GM10266 (cell line): ENCODE results near the gene CEP290.

Experiments used
- DNase-seq: peaks from one replicate; pipeline ENCODE4 v3.0.0; 2012; ENCODE audit errors: extremely low spot score
- TF ChIP-seq, protein P1 (sequence below): IDR thresholded peaks from 2 replicates; pipeline ENCODE4 v1.5.1; 2012; ENCODE audit warnings: mild to moderate bottlenecking, low read depth; ENCODE audit not compliant: control insufficient read depth, insufficient read depth; ENCODE audit errors: missing control alignments

Gene CEP290

DNA sequence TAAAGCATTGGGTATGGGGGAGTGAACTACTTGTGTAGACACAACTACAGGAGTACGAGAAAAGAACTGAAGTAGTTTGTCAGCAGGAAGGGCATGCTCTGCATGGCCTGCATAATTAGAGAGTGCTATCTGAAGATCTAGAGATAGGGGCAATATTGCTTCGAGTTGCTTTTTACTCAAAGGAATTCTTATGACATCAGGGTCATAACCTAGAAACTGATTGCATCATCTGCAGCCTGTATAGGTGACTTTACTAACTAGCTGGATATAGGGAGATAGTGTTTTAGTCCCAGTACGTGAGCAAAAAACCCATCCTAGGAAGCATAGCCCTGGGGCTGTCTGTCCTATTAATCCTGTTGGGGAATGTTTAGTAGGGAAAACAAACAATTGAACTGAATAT lies 40.0 kb upstream of the CEP290 start:
- TF ChIP-seq, protein P1, sequence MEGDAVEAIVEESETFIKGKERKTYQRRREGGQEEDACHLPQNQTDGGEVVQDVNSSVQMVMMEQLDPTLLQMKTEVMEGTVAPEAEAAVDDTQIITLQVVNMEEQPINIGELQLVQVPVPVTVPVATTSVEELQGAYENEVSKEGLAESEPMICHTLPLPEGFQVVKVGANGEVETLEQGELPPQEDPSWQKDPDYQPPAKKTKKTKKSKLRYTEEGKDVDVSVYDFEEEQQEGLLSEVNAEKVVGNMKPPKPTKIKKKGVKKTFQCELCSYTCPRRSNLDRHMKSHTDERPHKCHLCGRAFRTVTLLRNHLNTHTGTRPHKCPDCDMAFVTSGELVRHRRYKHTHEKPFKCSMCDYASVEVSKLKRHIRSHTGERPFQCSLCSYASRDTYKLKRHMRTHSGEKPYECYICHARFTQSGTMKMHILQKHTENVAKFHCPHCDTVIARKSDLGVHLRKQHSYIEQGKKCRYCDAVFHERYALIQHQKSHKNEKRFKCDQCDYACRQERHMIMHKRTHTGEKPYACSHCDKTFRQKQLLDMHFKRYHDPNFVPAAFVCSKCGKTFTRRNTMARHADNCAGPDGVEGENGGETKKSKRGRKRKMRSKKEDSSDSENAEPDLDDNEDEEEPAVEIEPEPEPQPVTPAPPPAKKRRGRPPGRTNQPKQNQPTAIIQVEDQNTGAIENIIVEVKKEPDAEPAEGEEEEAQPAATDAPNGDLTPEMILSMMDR = no peak

DNA sequence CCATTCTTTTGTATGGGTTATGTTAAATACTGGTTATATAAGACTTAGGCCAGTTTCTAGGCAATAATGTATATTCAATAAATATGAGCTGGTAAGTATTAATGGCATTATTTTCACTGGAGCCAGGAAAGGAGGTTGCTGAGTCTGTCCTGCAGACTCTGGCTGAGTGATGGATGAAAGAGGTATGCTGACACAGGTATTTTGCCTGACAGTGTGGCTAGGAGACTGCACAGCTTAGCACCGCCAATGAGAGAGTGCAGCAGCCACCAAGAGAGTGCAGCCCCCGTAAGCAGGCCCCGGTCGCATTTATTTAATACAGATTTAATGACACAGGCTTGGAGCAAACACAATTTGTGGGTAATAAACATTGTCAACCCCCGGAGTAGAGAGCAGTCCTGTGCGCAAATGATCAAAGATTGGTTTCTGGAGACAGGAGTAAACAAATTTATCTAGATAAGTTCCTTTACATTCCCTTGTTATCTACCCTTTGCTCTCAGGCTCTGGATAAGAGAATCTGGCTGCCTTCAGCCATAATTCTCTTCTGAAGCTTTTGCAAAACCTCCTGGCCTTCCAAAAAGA lies 37.6 kb upstream of the CEP290 start:
- DNase-seq = no peak
- TF ChIP-seq, protein P1 = no peak

More for the DNA sequence above, 40.0 kb upstream of the CEP290 start:
- DNase-seq = no peak

DNA sequence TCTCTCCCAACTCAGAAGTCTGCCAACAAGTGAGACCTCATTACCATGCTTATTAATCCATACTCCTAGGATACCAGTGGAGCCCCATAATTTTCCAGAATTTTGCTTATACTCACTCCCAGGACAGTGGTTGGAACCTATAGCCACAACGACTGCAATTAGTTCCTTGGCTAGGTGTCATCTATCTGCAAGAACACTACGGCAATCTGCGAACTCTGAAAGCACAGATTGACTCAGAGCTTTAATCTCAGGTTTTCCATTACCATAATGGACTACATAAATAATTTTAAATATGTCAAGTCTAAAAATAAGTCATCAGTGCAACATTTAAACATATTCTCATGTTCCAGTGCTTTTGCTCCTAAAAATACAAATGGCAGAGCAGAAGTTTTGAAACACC lies 33.7 kb upstream of the CEP290 start:
- TF ChIP-seq, protein P1 = no peak
- DNase-seq = no peak

DNA sequence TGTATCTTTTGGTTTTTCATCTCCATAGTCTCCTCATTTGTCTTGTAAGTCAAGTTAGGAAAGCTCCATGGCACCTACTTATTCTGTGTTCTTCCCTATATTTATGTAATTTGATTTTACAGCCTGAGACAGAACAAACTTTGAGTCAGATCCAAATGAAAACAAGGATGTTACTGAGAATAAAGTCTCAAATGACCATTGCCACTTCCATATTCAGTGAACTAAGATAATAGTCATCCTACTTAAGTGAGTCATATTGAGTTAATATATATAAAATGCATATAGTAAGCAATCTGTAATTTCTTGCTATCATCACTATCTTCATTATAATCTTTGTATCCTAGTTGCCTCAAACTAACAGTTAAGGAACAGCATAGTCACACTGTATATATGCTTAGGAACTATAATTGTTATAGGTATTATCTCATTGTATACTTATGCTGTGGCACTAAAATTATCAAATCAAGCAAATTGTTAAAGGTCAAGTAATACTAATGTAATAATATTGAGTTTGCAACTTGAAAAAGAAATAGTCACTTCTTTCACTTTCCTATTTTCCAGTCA lies 31.0 kb upstream of the CEP290 start:
- no peak for DNase-seq
- TF ChIP-seq, protein P1 = no peak

DNA sequence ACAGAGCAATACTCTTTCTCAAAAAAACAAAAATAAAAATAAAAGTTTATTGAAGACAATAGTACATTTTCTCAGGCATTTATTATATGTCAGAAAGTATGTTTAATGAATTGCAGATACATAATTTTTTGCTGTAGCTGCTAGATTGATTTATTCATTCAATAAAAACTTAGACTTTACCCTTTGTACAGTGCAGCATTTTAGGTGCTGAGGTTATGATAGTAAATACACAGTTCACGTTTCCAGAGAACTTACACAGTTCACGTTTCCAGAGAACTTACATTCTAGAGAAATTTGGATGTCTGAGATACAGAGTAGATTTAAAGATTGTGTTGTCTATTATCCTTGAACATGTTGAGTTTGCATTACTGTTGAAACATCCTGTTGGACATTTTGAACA lies 25.5 kb upstream of the CEP290 start:
- no peak for DNase-seq
- TF ChIP-seq, protein P1 = no peak

DNA sequence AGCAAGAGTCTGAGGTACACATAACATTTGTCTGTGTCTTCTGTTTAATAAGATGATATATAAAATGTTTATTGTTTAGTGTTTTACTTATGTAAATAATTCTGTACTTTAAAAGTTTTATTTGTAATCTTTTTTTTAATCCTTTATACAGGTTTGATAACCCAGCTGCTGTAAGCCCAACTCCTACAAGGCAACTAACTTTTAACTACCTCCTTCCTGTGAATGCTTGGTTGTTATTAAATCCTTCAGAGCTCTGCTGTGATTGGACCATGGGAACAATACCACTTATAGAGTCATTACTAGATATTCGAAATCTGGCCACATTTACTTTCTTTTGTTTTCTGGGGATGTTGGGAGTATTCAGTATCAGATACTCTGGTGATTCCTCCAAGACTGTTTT lies 24.3 kb upstream of the CEP290 start:
- no peak for DNase-seq

DNA sequence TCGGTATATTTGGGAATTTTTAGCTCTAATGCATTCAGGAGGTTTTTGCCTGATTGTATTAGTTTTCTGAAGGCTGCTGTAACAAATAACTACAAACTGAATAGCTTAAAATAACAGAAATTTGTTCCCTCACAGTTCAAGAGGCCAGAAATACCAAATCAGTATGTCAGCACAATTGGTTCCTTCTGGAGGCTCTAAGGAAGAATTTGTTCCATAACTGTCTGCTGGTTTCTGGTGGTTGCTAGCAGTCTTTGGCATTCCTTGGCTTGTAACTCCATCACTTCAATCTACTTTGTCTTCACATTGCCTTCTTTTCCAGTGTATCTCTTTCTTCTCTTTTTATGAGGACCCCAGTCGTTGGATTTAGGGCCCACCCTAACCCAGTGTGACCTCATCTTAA lies 21.5 kb upstream of the CEP290 start:
- DNase-seq = no peak
- TF ChIP-seq, protein P1 = no peak

More for the DNA sequence above, 24.3 kb upstream of the CEP290 start:
- TF ChIP-seq, protein P1 = no peak
